ENCODE measurements around the gene SH2D7.

Gene SH2D7

GRCh38 chr15:78063217-78063616 is 29.1 kb upstream of the SH2D7 start:
- no peak for TF ChIP-seq CTCF (IDR thresholded peaks at IDR 0.05; ENCODE audit: insufficient read depth, low read length, poor library complexity, severe bottlenecking)
- no peak for TF ChIP-seq EZH2phosphoT487 (conservative IDR thresholded peaks at IDR 0.05; ENCODE audit: low read length)
- Histone ChIP-seq H3K9ac (ENCODE audit: low read length) (no peak overlapping the region), H2AFZ (ENCODE audit: low read depth, low read length, severe bottlenecking) (no peak overlapping the region), H3F3A (ENCODE audit: insufficient read depth) (no peaks in the 10 kb centered on the region), H3K27me3 (ENCODE audit: low read length) (no peaks in the 10 kb centered on the region), H3K9me2 (replicated peaks; ENCODE audit: insufficient read depth, low read length) (no peaks in the 10 kb centered on the region), H4K20me1 (ENCODE audit: low read depth, low read length) (peaks cover 9% of the 10 kb centered on the region; the same call in 1 of the 2 replicates), H3K27ac (ENCODE audit: low read depth, low read length) (no peak overlapping the region), H3K36me3 (ENCODE audit: low read length) (no peaks in the 10 kb centered on the region), H3K4me3 (ENCODE audit: insufficient read depth, low read length, poor library complexity, severe bottlenecking) (no peak overlapping the region), H3K79me2 (ENCODE audit: insufficient read depth, low read length) (peaks cover 19% of the 10 kb centered on the region; the same call in 1 of the 2 replicates), H3K4me2 (ENCODE audit: low read depth, low read length, poor library complexity, severe bottlenecking) (no peak overlapping the region), H3K9me3 (ENCODE audit: insufficient read depth, low read length) (no peaks in the 10 kb centered on the region)

DNA sequence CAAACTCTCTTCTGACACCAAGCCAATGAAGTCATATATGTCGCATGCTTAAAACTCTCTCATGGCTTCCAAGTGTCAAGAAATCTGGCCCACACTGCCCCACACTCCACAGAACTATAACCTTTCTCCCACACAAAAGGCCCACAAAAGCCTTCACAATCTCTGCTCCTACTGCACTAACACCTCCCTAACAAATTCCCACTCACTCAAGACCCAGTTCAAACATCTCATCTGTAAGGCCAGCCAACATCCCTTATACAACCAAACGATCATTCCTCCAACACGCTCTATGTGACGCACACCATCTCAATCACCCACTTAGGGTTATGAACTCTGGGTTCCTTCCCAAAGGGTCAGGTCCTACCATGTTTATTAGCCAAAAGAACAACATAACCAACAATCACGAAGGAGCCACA is 28.4 kb upstream of the SH2D7 start:
- H3K79me2 ChIP-seq (ENCODE audit: insufficient read depth, low read length), result peaks cover 15% of the 10 kb centered on the region; the same call in 1 of the 2 replicates
- TF ChIP-seq EZH2phosphoT487 (conservative IDR thresholded peaks at IDR 0.05; ENCODE audit: low read length) (no peak), CTCF (IDR thresholded peaks at IDR 0.05; ENCODE audit: insufficient read depth, low read length, poor library complexity, severe bottlenecking) (no peak)
- no peak overlapping the region for H3K27ac ChIP-seq (ENCODE audit: low read depth, low read length)
- no peaks in the 10 kb centered on the region for H3K27me3 ChIP-seq (ENCODE audit: low read length)
- H3F3A ChIP-seq (ENCODE audit: insufficient read depth), result no peaks in the 10 kb centered on the region
- H3K9me3 ChIP-seq (ENCODE audit: insufficient read depth, low read length), result no peaks in the 10 kb centered on the region
- no peak overlapping the region for H3K4me2 ChIP-seq (ENCODE audit: low read depth, low read length, poor library complexity, severe bottlenecking)
- peaks cover 10% of the 10 kb centered on the region; the same call in 1 of the 2 replicates for H4K20me1 ChIP-seq (ENCODE audit: low read depth, low read length)
- no peak overlapping the region for H3K4me3 ChIP-seq (ENCODE audit: insufficient read depth, low read length, poor library complexity, severe bottlenecking)
- no peak overlapping the region for H2AFZ ChIP-seq (ENCODE audit: low read depth, low read length, severe bottlenecking)
- H3K36me3 ChIP-seq (ENCODE audit: low read length), result no peaks in the 10 kb centered on the region
- H3K9ac ChIP-seq (ENCODE audit: low read length), result no peak overlapping the region
- no peaks in the 10 kb centered on the region for H3K9me2 ChIP-seq (replicated peaks; ENCODE audit: insufficient read depth, low read length)

GRCh38 chr15:78064544-78064943 is 27.8 kb upstream of the SH2D7 start:
- H3K79me2 ChIP-seq (ENCODE audit: insufficient read depth, low read length), result peaks cover 12% of the 10 kb centered on the region; the same call in 1 of the 2 replicates
- TF ChIP-seq EZH2phosphoT487 (conservative IDR thresholded peaks at IDR 0.05; ENCODE audit: low read length) (no peak), CTCF (IDR thresholded peaks at IDR 0.05; ENCODE audit: insufficient read depth, low read length, poor library complexity, severe bottlenecking) (no peak)
- no peaks in the 10 kb centered on the region for H3K9me3 ChIP-seq (ENCODE audit: insufficient read depth, low read length)
- H2AFZ ChIP-seq (ENCODE audit: low read depth, low read length, severe bottlenecking), result no peak overlapping the region
- no peak overlapping the region for H3K27ac ChIP-seq (ENCODE audit: low read depth, low read length)
- no peaks in the 10 kb centered on the region for H3K27me3 ChIP-seq (ENCODE audit: low read length)
- H3F3A ChIP-seq (ENCODE audit: insufficient read depth), result no peaks in the 10 kb centered on the region
- no peak overlapping the region for H3K9ac ChIP-seq (ENCODE audit: low read length)
- H3K4me3 ChIP-seq (ENCODE audit: insufficient read depth, low read length, poor library complexity, severe bottlenecking), result no peak overlapping the region
- H3K36me3 ChIP-seq (ENCODE audit: low read length), result no peaks in the 10 kb centered on the region
- no peak overlapping the region for H3K4me2 ChIP-seq (ENCODE audit: low read depth, low read length, poor library complexity, severe bottlenecking)
- no peaks in the 10 kb centered on the region for H3K9me2 ChIP-seq (replicated peaks; ENCODE audit: insufficient read depth, low read length)
- peaks cover 10% of the 10 kb centered on the region; the same call in 1 of the 2 replicates for H4K20me1 ChIP-seq (ENCODE audit: low read depth, low read length)
